Retinal pigment epithelial cell (primary cell): ENCODE results near the gene TOLLIP.

Experiments used
- DNase-seq: peaks from one replicate; pipeline ENCODE4 v3.0.0-alpha.2; 2010; ENCODE audit warnings: low read depth
- H3K4me3 ChIP-seq: 2 replicates; pipeline ENCODE4 v1.5.1; 2011; ENCODE audit warnings: mild to moderate bottlenecking, low read length, control low read depth, moderate library complexity
- TF ChIP-seq, protein P1 (sequence below): conservative IDR thresholded peaks from 2 replicates; pipeline ENCODE4 v1.5.1; 2011; ENCODE audit warnings: low read depth, low read length, control low read depth, inconsistent platforms

The TOLLIP gene

GRCh38 chr11:1228921-1229451 lies 80.4 kb downstream of the TOLLIP start:
- no peak for DNase-seq
- TF ChIP-seq, protein P1, sequence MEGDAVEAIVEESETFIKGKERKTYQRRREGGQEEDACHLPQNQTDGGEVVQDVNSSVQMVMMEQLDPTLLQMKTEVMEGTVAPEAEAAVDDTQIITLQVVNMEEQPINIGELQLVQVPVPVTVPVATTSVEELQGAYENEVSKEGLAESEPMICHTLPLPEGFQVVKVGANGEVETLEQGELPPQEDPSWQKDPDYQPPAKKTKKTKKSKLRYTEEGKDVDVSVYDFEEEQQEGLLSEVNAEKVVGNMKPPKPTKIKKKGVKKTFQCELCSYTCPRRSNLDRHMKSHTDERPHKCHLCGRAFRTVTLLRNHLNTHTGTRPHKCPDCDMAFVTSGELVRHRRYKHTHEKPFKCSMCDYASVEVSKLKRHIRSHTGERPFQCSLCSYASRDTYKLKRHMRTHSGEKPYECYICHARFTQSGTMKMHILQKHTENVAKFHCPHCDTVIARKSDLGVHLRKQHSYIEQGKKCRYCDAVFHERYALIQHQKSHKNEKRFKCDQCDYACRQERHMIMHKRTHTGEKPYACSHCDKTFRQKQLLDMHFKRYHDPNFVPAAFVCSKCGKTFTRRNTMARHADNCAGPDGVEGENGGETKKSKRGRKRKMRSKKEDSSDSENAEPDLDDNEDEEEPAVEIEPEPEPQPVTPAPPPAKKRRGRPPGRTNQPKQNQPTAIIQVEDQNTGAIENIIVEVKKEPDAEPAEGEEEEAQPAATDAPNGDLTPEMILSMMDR: no peak
- no peak overlapping the region for H3K4me3 ChIP-seq

DNA sequence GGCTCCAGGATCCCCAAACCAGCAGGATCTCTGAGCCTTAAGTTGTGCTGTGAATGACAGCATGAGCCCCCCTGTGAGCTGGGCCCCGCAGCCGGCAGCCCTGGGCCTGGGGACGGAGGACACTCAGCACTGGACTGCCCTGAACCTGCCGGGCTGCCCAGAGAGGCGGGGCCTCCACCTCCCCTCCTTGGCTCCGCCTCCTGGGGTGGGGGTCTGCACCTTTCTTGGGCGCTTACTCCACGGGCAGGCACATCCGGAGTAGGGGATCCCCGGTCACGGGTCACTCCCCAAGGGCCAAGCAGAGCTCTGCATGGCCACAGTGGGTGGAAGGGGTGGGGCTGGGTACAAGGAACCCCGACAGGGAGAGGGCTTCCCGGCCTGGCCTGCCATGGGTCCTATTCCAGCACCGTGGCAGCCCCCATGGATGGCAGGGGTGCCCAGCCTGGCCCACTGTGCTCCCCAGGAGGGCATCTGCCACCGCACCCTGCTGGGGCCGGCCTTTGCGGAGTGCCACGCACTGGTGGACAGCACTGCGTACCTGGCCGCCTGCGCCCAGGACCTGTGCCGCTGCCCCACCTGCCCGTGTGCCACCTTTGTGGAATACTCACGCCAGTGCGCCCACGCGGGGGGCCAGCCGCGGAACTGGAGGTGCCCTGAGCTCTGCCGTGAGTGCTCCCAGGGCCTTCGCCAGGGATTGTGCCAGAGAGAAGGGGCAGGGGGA lies 81.2 kb downstream of the TOLLIP start:
- TF ChIP-seq, protein P1: no peak
- DNase-seq: no peak

GRCh38 chr11:1227551-1228100 lies 81.8 kb downstream of the TOLLIP start:
- TF ChIP-seq, protein P1: no peak
- DNase-seq: no peak
- H3K4me3 ChIP-seq: no peak overlapping the region

More for the DNA sequence above, 81.2 kb downstream of the TOLLIP start:
- H3K4me3 ChIP-seq: no peak overlapping the region

DNA sequence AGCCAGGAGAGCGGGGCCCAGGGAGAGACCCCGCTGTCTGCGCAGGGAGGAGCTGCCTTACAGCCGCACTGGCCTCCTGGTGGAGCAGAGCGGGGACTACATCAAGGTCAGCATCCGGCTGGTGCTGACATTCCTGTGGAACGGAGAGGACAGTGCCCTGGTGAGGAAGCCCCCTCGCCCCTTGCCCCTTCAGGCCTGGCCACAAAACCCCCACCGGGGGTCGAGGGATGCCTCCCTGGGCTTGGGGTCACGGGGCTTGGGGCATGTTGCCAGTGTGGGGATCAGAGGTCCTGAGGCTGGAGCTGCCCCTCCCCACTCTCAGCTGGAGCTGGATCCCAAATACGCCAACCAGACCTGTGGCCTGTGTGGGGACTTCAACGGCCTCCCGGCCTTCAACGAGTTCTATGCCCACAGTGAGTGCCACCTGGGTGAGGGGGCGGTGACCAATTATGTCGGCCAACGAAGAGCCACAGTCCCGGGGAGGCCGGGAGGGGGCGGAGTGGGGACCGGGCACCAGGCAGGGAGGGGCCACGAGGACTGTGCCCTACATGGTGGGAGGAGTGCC lies 82.4 kb downstream of the TOLLIP start:
- DNase-seq: no peak
- no peak overlapping the region for H3K4me3 ChIP-seq
- TF ChIP-seq, protein P1: peak; percentile 43

GRCh38 chr11:1226226-1226985 lies 83.0 kb downstream of the TOLLIP start:
- no peak overlapping the region for H3K4me3 ChIP-seq
- DNase-seq: no peak
- TF ChIP-seq, protein P1: no peak

DNA sequence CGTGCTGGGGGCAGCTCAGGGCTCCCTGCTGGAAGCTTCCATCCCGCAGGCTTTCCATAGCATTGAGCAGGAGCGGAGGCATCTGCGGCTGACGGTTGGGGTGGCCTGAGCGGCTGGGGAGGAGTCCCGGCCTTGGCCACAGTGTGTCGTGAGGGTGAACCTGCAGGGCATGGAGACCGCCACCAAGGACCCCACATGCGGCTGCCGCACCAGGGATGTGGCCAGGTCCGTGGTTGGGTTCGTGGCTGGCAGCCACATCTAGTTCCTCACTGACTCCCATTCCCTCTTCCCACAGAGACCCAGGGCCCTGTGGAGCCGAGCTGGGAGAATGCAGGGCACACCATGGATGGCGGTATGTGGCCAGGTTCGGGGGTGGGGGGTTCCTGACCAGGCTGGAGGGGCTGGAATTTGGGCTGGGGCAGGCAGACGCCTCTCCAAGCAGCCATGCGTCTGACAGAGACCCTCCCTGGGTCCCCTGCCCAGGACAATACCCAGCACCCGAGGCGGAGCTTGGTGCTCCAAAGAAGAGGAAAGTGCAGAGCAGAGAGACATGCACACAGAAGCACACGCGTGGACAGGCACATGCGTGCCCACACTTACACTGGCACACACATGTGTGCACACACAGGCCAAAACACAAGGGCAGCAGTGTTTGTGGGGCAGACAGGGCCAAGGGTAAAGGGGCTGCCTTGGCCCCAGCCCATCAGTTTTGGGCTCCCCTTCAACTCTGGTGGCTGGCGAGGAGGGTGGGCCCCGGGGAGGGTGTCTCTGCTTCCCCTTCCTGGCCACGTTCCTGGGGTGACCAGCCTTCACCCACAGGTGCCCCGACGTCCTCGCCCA lies 83.8 kb downstream of the TOLLIP start:
- TF ChIP-seq, protein P1: no peak
- no peak overlapping the region for H3K4me3 ChIP-seq
- DNase-seq: no peak
